MM.1S (cell line): Measurements from ENCODE around the gene SH3D19.

Experiments
- EZH2 ChIP-seq: fragments of 300-600 bp; sonication (generic); optimal IDR thresholded peaks from 2 replicates; pipeline ENCODE3; 2017; ENCODE audit warnings: low read depth, mild to moderate bottlenecking, antibody characterized with exemption, low read length, mixed read lengths
- EZH2phosphoT487 ChIP-seq: fragments of 300-600 bp; sonication (generic); IDR thresholded peaks from 2 replicates; pipeline ENCODE4 v1.6.1; 2018; ENCODE audit warnings: antibody characterized with exemption, low read length
- TF ChIP-seq, protein P1 (sequence below): fragments of 300-600 bp; sonication (generic); IDR thresholded peaks from 2 replicates; pipeline ENCODE4 v1.5.1; 2016; ENCODE audit warnings: antibody characterized with exemption, low read length, mixed read lengths

DNA sequence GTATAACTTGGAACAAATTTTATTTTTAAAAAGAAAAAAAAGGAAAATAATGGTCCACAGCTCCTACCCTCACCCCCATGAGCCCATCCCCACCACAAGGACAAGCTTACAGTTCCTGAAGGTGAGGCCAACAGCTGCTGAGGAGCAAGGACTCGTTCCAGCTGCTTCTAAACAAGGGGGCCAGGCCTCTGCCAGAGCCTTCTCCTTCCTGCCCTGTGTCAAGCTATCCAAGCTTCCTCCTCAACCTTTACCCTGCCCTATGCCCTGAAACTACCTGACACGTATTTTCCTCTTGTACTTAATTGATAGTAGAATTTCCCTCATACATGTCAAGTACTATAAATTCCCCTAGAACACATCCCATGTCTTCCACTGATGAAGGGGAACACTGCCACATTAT is 8.8 kb downstream of the SH3D19 start:
- TF ChIP-seq, protein P1, sequence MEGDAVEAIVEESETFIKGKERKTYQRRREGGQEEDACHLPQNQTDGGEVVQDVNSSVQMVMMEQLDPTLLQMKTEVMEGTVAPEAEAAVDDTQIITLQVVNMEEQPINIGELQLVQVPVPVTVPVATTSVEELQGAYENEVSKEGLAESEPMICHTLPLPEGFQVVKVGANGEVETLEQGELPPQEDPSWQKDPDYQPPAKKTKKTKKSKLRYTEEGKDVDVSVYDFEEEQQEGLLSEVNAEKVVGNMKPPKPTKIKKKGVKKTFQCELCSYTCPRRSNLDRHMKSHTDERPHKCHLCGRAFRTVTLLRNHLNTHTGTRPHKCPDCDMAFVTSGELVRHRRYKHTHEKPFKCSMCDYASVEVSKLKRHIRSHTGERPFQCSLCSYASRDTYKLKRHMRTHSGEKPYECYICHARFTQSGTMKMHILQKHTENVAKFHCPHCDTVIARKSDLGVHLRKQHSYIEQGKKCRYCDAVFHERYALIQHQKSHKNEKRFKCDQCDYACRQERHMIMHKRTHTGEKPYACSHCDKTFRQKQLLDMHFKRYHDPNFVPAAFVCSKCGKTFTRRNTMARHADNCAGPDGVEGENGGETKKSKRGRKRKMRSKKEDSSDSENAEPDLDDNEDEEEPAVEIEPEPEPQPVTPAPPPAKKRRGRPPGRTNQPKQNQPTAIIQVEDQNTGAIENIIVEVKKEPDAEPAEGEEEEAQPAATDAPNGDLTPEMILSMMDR: no peak
- no peak for TF ChIP-seq EZH2
- no peak for TF ChIP-seq EZH2phosphoT487
